Tibial nerve (tissue), 4 donors: ENCODE measurements around the gene B3GAT1. TPM values are rescaled to one million over a fixed set of nuclear protein-coding genes. Genes with fewer than 3 reads are reported as not detected.
A peak's percentile ranks its signal among the peaks of the same experiment; 100 is the strongest.

Experiments
- DNase-seq, 2 donors: peaks; one replicate each; pipeline ENCODE4 v3.0.0-alpha.2; 2019; ENCODE audit warnings: low spot score in 2 of 2
- H3K27ac ChIP-seq, 4 donors: fragments of 200-600 bp; sonication (generic) in 3 of 4; one replicate each; pipeline ENCODE4 v1.5.1; 2017 to 2019; ENCODE audit warnings: mild to moderate bottlenecking in 1 of 4
- H3K27me3 ChIP-seq, 2 donors: fragments of 200-600 bp; sonication (generic) in 1 of 2; one replicate each; pipeline versions ENCODE4 v1.5.1 to v1.6.0; 2017 to 2019
- H3K36me3 ChIP-seq, 3 donors: fragments of 200-600 bp; sonication (generic); one replicate each; pipeline ENCODE4 v1.5.1; 2018 to 2019
- H3K4me1 ChIP-seq, 4 donors: fragments of 200-600 bp; sonication (generic) in 3 of 4; one replicate each; pipeline ENCODE4 v1.5.1; 2017 to 2019
- H3K4me3 ChIP-seq, 4 donors: fragments of 200-600 bp; sonication (generic) in 3 of 4; one replicate each; pipeline ENCODE4 v1.5.1; 2017 to 2019; ENCODE audit warnings: mild to moderate bottlenecking in 1 of 4, moderate library complexity in 1 of 4
- H3K9me3 ChIP-seq, 4 donors: fragments of 200-600 bp; sonication (generic) in 3 of 4; one replicate each; pipeline ENCODE4 v1.5.1; 2017 to 2019
- CTCF ChIP-seq, 5 experiments: fragments of 200-600 bp in 3 of 5; fragments of 450-650 bp in 2 of 5; sonication (generic) in 3 of 5; IDR thresholded peaks; one replicate each; pipeline ENCODE4 v1.5.1; 2016 to 2019; ENCODE audit warnings: antibody characterized with exemption in 5 of 5, mild to moderate bottlenecking in 3 of 5, moderate library complexity in 2 of 5
- EP300 ChIP-seq, 2 donors: sonication (generic); formaldehyde crosslinking; IDR thresholded peaks; one replicate each; pipeline ENCODE4 v1.6.1; 2017; ENCODE audit warnings: antibody characterized with exemption in 2 of 2, mild to moderate bottlenecking in 1 of 2
- POLR2A ChIP-seq, 2 donors: fragments of 450-650 bp; IDR thresholded peaks; one replicate each; pipeline ENCODE4 v1.6.1; 2017; ENCODE audit warnings: antibody characterized with exemption in 2 of 2, mild to moderate bottlenecking in 2 of 2, moderate library complexity in 2 of 2
- WGBS, 2 donors: methylation state at CpG; one replicate each; pipeline ENCODE4 v1.1.5; 2018; 5-methylcytosine and 5-hydroxymethylcytosine counted together
- total RNA-seq, 4 donors: library from RNA; depleted of rRNA; stranded (reverse); fragments of >200 nt; gene quantifications; one replicate each; pipeline ENCODE4 v1.1.0, GENCODE V29; 2016

B3GAT1 gene
- total RNA-seq, 4 donors from 2014 or later, result 6.6 to 18.0 (median 9.1) TPM

GRCh38 chr11:134409552-134410429 is 2.3 kb downstream of the B3GAT1 start:
- Histone ChIP-seq H3K27ac (peak overlapping the region in 2 of 4 donors; percentile 5 to 24), H3K4me3 (no peak overlapping the region), H3K9me3 (no peaks in the 10 kb centered on the region), H3K4me1 (peaks cover 0 to 40% (median 3%) of the 10 kb centered on the region in 4 donors), H3K27me3 (peaks cover 0 to 52% of the 10 kb centered on the region in 2 donors), H3K36me3 (peaks cover 0 to 2% (median 0%) of the 10 kb centered on the region in 3 donors)
- no peak for TF ChIP-seq CTCF (IDR thresholded peaks at IDR 0.05)
- TF ChIP-seq POLR2A (IDR thresholded peaks at IDR 0.05), result no peak
- no peak for TF ChIP-seq EP300 (IDR thresholded peaks at IDR 0.05)
- WGBS, 2 donors, result 70 to 75% methylated on average over 15 of the region's 15 CpGs
- no peak for DNase-seq

GRCh38 chr11:134407923-134408322 is 4.1 kb downstream of the B3GAT1 start:
- no peak overlapping the region for H3K4me3 ChIP-seq
- H3K27ac ChIP-seq, result no peak overlapping the region
- H3K27me3 ChIP-seq, result peaks cover 0 to 36% of the 10 kb centered on the region in 2 donors
- H3K4me1 ChIP-seq, result peaks cover 0 to 21% (median 3%) of the 10 kb centered on the region in 4 donors
- 59 to 60% methylated on average over 8 of the region's 8 CpGs for WGBS, 2 donors
- no peaks in the 10 kb centered on the region for H3K9me3 ChIP-seq
- DNase-seq, result no peak
- peaks cover 0 to 2% (median 0%) of the 10 kb centered on the region in 3 donors for H3K36me3 ChIP-seq
- TF ChIP-seq CTCF (IDR thresholded peaks at IDR 0.05) (no peak), EP300 (IDR thresholded peaks at IDR 0.05) (no peak), POLR2A (IDR thresholded peaks at IDR 0.05) (no peak)

GRCh38 chr11:134407321-134407828 is 4.7 kb downstream of the B3GAT1 start:
- TF ChIP-seq CTCF (IDR thresholded peaks at IDR 0.05) (no peak), POLR2A (IDR thresholded peaks at IDR 0.05) (no peak), EP300 (IDR thresholded peaks at IDR 0.05) (no peak)
- no peak for DNase-seq
- H3K36me3 ChIP-seq, result peaks cover 0 to 2% (median 0%) of the 10 kb centered on the region in 3 donors
- H3K27ac ChIP-seq, result no peak overlapping the region
- H3K4me1 ChIP-seq, result peaks cover 0 to 16% (median 3%) of the 10 kb centered on the region in 4 donors
- WGBS, 2 donors, result 64 to 69% methylated on average over 12 of the region's 12 CpGs
- no peaks in the 10 kb centered on the region for H3K9me3 ChIP-seq
- peaks cover 0 to 31% of the 10 kb centered on the region in 2 donors for H3K27me3 ChIP-seq
- no peak overlapping the region for H3K4me3 ChIP-seq

GRCh38 chr11:134406264-134407185 is 5.5 kb downstream of the B3GAT1 start:
- H3K4me3 ChIP-seq, result no peak overlapping the region
- no peak overlapping the region for H3K27ac ChIP-seq
- 80 to 82% methylated on average over 11 of the region's 11 CpGs for WGBS, 2 donors
- TF ChIP-seq POLR2A (IDR thresholded peaks at IDR 0.05) (no peak), EP300 (IDR thresholded peaks at IDR 0.05) (no peak), CTCF (IDR thresholded peaks at IDR 0.05) (no peak)
- H3K9me3 ChIP-seq, result no peaks in the 10 kb centered on the region
- peaks cover 0 to 27% of the 10 kb centered on the region in 2 donors for H3K27me3 ChIP-seq
- peaks cover 0 to 2% (median 0%) of the 10 kb centered on the region in 3 donors for H3K36me3 ChIP-seq
- peaks cover 0 to 11% (median 2%) of the 10 kb centered on the region in 4 donors for H3K4me1 ChIP-seq
- no peak for DNase-seq
